ENCODE data around the gene ZNF714. TPM values are rescaled to one million over a fixed set of nuclear protein-coding genes. Genes with fewer than 3 reads are reported as not detected.

The ZNF714 gene
- total RNA-seq, 1 donor from 2014 or later, result 12.5 TPM

DNA sequence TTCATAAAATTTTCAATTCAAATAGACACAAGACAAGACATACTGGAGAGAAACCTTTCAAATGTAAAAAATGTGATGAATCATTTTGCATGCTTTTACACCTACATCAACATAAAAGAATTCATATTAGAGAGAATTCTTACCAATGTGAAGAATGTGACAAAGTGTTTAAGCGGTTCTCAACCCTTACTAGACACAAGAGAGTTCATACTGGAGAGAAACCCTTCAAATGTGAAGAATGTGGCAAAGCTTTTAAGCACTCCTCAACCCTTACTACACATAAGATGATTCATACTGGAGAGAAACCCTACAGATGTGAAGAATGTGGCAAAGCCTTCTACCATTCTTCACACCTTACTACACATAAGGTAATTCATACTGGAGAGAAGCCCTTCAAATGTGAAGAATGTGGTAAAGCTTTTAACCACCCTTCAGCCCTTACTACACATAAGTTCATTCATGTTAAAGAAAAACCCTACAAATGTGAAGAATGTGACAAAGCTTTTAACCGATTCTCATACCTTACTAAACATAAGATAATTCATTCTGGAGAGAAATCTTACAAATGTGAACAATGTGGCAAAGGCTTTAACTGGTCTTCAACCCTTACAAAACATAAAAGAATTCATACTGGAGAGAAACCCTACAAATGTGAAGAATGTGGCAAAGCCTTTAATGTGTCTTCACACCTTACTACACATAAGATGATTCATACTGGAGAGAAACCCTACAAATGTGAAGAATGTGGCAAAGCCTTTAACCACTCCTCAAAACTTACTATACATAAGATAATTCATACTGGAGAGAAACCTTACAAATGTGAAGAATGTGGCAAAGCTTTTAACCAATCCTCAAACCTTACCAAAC is 35.3 kb downstream of the ZNF714 start:
- TF ChIP-seq, protein P1, sequence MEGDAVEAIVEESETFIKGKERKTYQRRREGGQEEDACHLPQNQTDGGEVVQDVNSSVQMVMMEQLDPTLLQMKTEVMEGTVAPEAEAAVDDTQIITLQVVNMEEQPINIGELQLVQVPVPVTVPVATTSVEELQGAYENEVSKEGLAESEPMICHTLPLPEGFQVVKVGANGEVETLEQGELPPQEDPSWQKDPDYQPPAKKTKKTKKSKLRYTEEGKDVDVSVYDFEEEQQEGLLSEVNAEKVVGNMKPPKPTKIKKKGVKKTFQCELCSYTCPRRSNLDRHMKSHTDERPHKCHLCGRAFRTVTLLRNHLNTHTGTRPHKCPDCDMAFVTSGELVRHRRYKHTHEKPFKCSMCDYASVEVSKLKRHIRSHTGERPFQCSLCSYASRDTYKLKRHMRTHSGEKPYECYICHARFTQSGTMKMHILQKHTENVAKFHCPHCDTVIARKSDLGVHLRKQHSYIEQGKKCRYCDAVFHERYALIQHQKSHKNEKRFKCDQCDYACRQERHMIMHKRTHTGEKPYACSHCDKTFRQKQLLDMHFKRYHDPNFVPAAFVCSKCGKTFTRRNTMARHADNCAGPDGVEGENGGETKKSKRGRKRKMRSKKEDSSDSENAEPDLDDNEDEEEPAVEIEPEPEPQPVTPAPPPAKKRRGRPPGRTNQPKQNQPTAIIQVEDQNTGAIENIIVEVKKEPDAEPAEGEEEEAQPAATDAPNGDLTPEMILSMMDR (IDR thresholded peaks at IDR 0.05), result no peak
- no peak overlapping the region for H3K27ac Mint-ChIP-seq
- peaks cover 24% of the 10 kb centered on the region for H3K9me3 Mint-ChIP-seq
- intact Hi-C loops (cut with micrococcal nuclease), result no loop called here
- no peaks in the 10 kb centered on the region for H3K27me3 Mint-ChIP-seq
- H3K4me1 Mint-ChIP-seq, result no peaks in the 10 kb centered on the region
- DNase-seq, result no peak
- peaks cover 50% of the 10 kb centered on the region for H3K36me3 Mint-ChIP-seq (ENCODE audit: low read depth)
- POLR2A ChIA-PET, result no interaction called here
- no peak overlapping the region for H3K4me3 Mint-ChIP-seq
- no peak for ATAC-seq (ENCODE audit: low read depth)
- CTCF ChIA-PET, result no interaction called here

DNA sequence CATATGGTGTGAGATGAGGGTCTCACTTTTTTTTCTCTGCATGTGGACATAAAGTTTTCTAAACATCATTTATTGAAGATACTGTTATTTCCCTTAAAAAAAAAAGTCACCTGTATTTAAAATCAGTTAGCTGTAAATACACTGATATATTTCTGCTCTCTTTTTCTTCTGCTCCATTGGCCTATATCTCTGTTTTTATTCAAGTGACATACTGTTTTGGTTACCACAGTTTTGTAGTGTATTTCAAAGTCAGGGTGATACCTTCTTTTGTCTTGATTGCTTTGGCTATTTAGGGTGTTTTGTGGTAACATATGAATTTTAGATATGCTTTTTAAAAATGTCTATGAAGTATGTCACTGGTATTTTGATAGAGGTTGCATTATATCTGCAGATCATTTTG is 44.1 kb downstream of the ZNF714 start:
- no peaks in the 10 kb centered on the region for H3K4me1 Mint-ChIP-seq
- peaks cover 10% of the 10 kb centered on the region for H3K9me3 Mint-ChIP-seq
- H3K27ac Mint-ChIP-seq, result no peak overlapping the region
- ChIA-PET POLR2A (no interaction called here), CTCF (no interaction called here)
- intact Hi-C loops (cut with micrococcal nuclease), result no loop called here
- ATAC-seq (ENCODE audit: low read depth), result no peak
- H3K4me3 Mint-ChIP-seq, result no peak overlapping the region
- TF ChIP-seq, protein P1 (IDR thresholded peaks at IDR 0.05), result no peak
- no peaks in the 10 kb centered on the region for H3K27me3 Mint-ChIP-seq
- peaks cover 3% of the 10 kb centered on the region for H3K36me3 Mint-ChIP-seq (ENCODE audit: low read depth)
- no peak for DNase-seq

DNA sequence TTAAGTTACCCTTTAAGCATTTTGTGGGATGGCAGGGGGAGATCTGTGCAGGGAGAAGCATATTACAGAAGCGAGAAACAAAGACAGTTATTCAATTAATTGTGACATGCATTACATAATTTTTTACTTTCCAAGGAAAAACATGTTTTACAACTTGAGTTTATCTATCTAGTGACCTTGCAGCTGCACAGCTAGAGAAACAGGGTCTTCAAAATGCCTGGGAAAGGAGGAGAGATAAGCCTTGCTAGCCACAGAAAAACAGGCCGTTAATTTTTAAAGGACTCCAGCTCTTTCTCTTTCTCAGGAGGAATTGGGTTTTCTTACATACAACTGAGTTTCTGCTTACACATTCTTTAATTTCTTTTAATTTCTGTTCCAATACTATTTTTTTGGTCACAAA is 45.0 kb downstream of the ZNF714 start:
- TF ChIP-seq, protein P1 (IDR thresholded peaks at IDR 0.05), result no peak
- POLR2A ChIA-PET, result no interaction called here

DNA sequence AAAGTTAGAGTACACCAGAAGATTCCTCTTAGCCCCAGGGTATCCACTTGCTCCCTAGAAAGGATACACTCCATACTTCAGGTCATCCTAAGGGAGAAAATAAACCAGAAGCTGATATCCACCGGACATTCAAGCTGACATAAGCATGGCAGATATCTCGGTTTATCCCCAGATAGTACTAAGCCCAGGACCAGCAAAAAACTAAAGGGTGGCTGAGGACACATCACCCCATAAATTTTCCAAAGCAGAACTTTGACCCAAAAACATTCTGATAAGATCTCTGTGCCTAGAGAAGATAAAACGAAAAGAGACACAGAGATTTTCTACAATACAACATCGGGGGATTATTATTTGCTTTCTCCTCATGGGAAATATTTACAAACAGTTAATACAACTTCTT is 45.9 kb downstream of the ZNF714 start:
- ChIA-PET POLR2A (no interaction called here), CTCF (no interaction called here)
- Mint-ChIP-seq H3K36me3 (ENCODE audit: low read depth) (no peaks in the 10 kb centered on the region), H3K9me3 (peaks cover 10% of the 10 kb centered on the region), H3K4me3 (no peak overlapping the region), H3K4me1 (no peaks in the 10 kb centered on the region), H3K27me3 (no peaks in the 10 kb centered on the region), H3K27ac (no peak overlapping the region)
- intact Hi-C loops (cut with micrococcal nuclease), result no loop called here
- ATAC-seq (ENCODE audit: low read depth) (no peak), DNase-seq (no peak)
- TF ChIP-seq, protein P1 (IDR thresholded peaks at IDR 0.05), result no peak

More for the DNA sequence above, 45.0 kb downstream of the ZNF714 start:
- Mint-ChIP-seq H3K36me3 (ENCODE audit: low read depth) (peaks cover 3% of the 10 kb centered on the region), H3K4me3 (no peak overlapping the region), H3K27me3 (no peaks in the 10 kb centered on the region), H3K4me1 (no peaks in the 10 kb centered on the region), H3K27ac (no peak overlapping the region), H3K9me3 (peaks cover 10% of the 10 kb centered on the region)
- DNase-seq (no peak), ATAC-seq (ENCODE audit: low read depth) (no peak)
- CTCF ChIA-PET, result no interaction called here
- intact Hi-C loops (cut with micrococcal nuclease), result no loop called here

DNA sequence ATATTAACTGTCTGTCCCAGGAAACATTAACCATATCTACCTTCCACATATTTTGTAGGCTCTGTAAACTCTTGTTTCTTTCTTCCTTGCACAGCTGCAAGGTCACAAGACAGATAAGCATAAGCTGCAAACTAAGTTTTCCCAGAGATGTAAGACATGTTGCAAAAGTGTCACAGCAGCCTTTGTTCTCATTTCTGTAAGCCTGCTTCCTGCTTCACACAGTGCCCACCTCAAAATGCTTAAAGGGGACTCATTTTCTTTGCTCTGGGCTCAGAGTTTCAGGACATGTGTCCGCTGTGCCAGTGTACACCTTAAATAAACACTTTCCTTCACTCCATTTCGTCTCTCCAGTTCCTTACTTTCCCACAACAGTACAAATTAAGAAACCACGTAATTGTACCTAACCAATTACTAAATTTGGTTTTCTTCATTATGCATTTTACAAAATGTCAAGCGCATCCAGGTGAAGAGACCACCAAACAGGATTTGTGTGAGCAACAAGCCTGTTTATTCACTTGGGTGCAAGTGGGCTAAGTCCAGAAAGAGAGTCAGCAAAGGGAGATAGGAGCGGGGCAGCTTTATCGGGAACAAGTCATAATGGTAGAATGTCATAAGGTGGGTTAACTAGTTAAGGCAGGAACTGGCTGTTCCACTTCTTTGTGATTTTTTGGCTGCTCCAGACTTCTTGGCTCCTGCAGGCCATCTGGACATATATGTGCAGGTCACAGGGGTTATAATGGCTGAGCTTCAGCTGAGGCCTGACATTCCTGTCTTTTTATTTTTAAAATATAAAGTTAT is 47.1 kb downstream of the ZNF714 start:
- Mint-ChIP-seq H3K4me3 (no peak overlapping the region), H3K27ac (no peak overlapping the region), H3K9me3 (peaks cover 10% of the 10 kb centered on the region), H3K4me1 (no peaks in the 10 kb centered on the region), H3K27me3 (peaks cover 8% of the 10 kb centered on the region), H3K36me3 (ENCODE audit: low read depth) (no peaks in the 10 kb centered on the region)
- TF ChIP-seq, protein P1 (IDR thresholded peaks at IDR 0.05), result no peak
- DNase-seq (no peak), ATAC-seq (ENCODE audit: low read depth) (no peak)
- intact Hi-C loops (cut with micrococcal nuclease), result no loop called here
- CTCF ChIA-PET, result no interaction called here
- POLR2A ChIA-PET, result no interaction called here
